GM21576 (cell line): Measurements from ENCODE around the gene PHF2.

Experiments
- ATAC-seq: cut with Tn5 transposase; IDR thresholded peaks from one replicate; pipeline ENCODE4 v1.9.1; 2021; ENCODE audit warnings: mild to moderate bottlenecking, moderate library complexity; ENCODE audit not compliant: unreplicated experiment

The PHF2 gene

DNA sequence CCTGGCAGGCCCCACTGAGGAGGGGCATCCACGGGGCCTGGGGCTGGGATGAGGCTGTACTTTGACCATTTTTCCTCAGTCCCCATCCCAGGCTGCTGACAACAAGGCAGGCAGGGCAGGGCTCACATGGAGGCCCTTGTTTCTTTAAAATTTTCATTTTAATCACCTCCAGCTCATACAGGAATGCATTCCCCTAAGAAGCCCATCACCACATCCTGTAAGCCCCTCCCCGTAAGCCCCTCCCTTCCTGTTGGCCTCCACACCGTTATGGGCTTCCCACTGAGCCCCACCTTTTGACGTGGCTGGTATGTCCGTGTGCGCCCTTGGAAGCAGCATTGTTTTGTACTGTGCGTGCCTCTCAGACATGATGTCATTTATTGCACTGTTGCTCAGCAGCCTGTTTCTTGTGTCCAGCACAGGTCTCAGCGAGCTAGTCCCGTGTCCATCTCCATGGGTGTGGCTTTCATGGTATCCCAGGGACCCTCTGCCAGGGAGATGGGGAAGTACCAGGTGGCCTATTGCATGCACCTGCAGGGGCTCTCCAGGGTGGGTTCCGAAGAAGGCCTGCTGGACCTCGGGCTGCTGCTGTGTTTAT, 22.4 kb downstream of the PHF2 start:
- ATAC-seq, result no peak

DNA sequence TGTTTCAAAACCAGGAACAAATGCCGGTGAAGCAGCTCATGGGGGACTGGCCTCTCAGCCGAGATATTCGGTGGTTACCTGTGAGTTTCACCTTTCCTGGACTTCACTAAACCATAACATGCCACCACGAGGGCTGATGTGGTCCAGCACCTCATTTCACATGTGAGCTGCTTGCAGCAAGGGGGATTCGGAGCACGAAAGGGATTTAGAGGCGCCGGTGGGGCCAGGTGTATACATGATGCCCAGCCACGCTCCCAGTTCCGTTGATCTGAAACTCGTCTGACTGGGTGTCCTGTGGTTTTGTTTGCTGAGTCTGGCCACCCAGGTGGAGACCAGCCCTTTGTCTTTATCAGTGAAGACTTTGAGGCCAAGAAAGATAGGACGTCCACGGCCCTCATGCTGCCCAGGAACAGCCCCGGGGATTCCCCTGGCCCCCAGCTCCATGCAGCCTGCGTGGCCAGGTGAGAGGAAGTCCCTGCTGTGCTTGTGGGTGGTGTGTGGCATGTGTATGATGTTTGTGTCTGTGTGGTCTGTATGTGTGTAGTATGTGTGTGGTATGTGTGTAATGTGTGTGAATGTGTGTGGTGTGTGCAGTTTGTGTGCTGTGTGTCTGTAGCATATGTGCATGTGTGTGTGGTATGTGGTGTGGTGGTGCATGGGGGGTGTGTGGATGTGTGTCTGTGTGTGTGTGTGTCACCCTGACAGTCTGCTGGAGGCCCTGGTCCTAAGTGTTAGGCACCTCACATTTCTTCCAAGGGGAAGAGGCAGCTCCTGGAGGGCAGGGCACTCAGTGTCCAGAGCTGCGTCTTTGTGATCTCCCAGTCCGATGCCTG, 23.4 kb downstream of the PHF2 start:
- ATAC-seq, result no peak

DNA sequence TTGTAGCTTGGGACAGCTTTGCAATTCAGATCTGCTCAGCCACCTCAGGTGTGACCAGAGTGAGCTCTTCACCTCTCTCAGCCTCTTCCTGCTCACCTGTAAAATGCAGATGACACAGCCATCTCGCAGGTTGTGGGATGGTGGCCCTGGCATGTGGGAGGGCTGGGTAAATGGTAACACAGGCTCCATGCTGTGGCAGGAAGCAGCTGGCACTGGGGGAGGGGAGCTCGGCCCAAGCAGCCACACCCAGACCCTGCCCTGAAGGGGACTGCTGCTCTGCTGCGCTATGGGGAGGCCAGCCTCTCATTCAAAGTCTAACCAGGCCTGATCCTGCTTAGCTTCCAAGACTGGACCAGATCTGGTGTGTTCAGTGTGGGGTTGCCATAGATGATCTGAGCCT, 24.1 kb downstream of the PHF2 start:
- ATAC-seq, result no peak

- ATAC-seq, result no peak
Measured at GRCh38 chr9:93601063-93601462, 24.7 kb downstream of the PHF2 start.

DNA sequence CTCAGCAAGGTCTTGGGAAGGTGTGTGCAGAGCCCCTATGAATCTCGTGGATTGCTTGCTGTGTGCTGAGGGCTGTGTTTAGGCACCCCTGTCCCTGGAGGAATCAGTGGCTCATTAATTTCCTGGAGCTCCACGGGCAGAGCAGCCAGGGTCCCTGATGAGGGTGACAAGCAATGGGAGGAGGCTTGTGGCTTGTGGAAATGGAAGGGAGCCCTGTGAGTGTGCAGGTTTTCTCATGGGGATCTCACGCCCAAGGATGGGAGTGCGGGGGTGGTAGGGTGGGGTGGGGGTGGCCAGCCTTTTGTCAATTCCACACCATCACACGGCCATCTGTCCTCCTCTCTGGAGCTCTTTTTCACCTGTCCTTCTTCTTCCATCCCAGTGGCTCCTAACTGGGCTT, 25.3 kb downstream of the PHF2 start:
- ATAC-seq, result no peak

- no peak for ATAC-seq
Measured at GRCh38 chr9:93603011-93603410, 26.6 kb downstream of the PHF2 start.

DNA sequence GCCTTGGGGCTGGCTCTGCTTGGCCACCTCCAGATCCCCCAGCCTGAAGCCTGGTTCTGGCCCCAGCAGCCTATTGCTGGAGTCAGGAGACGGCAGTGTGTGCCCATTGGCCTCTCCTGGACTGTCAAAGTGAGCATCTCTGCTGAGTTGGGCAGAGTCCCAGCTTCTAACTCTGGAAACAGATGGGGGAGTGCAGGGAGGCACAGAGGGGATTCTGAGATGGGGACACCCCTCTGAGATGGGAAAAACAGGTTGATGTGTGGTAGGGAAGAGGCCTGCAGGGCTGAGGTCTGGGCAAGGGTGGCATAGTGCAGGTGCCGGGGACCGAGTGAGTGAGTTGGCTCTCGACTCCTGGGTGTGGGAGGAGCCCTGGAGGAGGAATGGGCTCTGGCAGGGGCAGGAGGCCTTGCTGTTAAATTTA, 27.5 kb downstream of the PHF2 start:
- no peak for ATAC-seq

DNA sequence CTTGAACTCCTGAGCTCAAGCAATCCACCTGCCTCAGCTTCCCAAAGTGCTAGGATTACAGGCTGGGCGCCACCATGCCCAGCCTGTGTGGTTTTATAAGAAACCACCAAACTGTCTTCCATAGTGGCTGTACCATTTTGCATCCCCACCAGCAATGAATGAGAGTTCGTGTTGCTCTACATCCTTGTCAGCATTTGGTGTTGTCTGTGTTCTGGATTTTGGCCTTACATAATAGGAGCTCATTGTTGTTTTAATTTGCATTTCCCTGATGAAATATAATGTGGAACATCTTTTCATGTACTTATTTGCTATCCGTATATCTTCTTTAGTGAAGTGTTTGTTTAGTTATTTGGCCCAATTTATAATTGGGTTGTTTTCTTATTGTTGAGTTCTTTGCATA, 29.8 kb downstream of the PHF2 start:
- ATAC-seq, result no peak

GRCh38 chr9:93610206-93610605, 33.8 kb downstream of the PHF2 start:
- ATAC-seq, result no peak

DNA sequence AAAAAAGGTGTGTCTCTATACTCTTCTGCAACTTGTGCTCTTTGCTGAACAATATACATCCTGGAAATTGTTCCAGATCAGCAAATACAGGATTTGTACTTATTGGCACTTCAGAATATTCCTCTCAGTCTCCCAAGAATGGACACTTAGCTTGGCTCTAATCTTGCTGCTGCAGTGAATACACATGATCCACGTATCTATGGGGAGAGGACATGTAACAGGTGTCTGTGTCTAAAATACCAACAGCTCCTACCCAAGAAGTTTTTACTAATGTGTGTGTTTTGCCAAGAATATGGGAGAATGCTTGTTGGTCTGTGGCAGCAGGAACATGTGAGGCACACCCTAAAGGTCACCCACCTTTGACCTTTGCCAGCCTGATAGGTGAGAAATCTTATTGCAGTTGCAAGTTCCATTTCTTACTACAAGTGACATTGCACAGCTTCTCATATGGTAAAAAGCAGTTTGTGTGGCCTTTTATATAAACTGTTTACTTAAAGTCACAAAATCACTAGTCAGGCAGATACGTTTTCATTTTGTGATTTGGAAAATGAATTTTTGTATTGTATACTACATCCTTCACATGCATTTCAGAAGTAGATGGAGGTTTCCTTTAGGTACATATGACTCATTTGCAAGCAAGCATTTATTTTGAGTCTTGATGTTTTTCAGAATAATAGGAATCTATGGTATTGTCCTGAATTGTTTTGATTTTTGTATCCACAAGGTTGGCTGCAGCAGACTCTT, 35.8 kb downstream of the PHF2 start:
- ATAC-seq, result no peak

- peak; percentile 75 for ATAC-seq
Measured at GRCh38 chr9:93612796-93613154, 36.4 kb downstream of the PHF2 start.

GRCh38 chr9:93613174-93613573, 36.8 kb downstream of the PHF2 start:
- ATAC-seq, result no peak

DNA sequence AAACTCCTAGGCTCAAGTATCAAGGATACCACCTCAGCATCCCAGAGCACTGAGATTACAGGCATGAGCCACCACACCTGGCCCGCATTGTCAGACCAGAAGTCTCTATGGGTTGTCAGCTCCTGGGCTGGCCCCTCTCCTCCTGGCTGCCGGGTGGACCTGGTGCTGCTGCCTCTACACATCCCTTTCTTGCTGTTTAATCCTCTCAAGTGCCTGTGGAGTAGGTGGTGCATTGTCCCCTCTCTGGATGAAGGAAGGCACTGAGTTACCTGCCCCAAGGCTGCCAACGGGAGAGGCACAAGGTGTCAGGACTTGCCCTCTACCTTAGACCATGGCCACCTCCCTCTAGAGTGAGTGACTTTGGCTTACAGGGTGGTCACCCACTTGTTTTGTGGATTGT, 37.4 kb downstream of the PHF2 start:
- no peak for ATAC-seq

DNA sequence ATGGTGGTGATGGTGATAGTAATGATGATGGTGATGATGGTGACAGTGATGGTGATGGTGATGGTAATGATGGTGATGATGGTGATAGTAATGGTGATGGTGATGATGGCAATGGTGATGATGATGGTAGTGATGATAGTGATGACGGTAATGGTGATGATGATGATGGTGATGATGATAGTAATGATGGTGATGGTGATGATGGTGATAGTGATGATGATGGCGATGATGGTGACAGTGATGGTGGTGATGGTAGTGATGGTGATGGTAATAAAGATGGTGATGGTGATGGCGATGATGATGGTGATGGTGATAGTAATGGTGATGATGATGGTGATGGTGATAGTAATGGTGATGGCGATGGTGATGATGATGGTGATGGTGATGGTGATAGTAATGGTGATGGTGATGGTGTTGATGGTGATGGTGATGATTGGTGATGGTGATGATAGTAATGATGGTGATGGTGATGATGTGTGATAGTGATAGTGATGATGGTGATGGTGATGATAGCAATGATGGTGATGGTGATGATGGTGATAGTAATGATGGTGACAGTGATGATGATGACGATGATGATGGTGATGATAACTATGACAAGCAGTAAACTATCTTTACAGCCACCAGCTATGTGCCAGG, 38.6 kb downstream of the PHF2 start:
- no peak for ATAC-seq

DNA sequence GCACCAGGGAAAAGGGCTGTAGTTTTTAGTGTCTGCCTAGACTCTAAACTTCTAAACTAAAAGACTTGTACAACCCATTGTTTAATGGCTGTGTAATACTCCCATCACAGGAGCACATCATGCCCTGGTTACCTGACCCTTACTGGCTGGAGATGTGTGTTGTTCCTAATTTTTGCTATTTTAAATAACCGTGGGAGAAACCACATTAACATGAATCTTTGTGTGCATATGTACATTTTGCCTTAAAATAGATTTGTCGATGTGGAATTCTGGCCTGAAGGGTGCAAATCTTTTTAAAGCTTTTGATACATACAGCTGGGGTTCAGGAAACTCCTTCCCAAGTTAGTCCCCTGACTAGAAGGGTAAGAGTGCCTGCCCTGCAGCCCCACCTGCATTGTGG, 39.7 kb downstream of the PHF2 start:
- no peak for ATAC-seq

GRCh38 chr9:93617273-93617672, 40.9 kb downstream of the PHF2 start:
- ATAC-seq, result no peak

- ATAC-seq, result no peak
Measured at GRCh38 chr9:93619272-93619775, 42.9 kb downstream of the PHF2 start.

- ATAC-seq, result no peak
Measured at GRCh38 chr9:93620041-93620506, 43.7 kb downstream of the PHF2 start.

GRCh38 chr9:93620881-93621820, 44.8 kb downstream of the PHF2 start:
- no peak for ATAC-seq

GRCh38 chr9:93621922-93622321, 45.5 kb downstream of the PHF2 start:
- no peak for ATAC-seq
